Right lobe of liver (tissue), 4 donors: ENCODE data around the gene NCS1.

ENCODE experiments used
- POLR2A ChIP-seq: fragments of 450-650 bp; IDR thresholded peaks from one replicate; pipeline ENCODE4 v1.6.1; 2017; ENCODE audit warnings: antibody characterized with exemption, mild to moderate bottlenecking
- TF ChIP-seq, protein P1 (sequence below), 4 donors: fragments of 200-600 bp in 3 of 4; fragments of 450-650 bp in 1 of 4; IDR thresholded peaks; one replicate each; pipeline versions ENCODE4 v1.5.1 to v1.8.0; 2016 to 2022; ENCODE audit warnings: antibody characterized with exemption in 4 of 4, mild to moderate bottlenecking in 2 of 4
- donor health status: DM: no; HTN: no; CAD: no.
- donor health status: DM: no; HTN: no; CAD: no.
- donor health status: DM: no; HTN: yes; CAD: no.

DNA sequence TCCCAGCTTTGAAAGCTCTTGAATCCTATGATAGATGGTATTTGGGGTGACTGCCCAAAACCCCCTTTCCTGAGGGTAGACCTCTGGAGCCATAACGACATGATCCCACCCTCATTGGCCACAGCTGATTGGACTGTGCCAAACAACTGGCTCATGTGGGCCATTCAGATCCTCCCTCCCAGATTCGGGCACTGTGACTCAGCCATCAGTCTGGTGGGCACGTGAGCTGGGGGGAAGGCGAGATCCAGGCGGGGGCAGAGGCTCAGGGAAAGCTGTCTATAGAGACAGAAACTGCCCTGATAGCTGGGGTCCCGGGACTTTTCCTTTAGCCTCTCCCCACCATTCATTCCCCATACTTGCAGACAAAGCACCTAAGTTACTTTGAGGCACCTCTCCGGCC is 15.1 kb upstream of the NCS1 start:
- TF ChIP-seq, protein P1, sequence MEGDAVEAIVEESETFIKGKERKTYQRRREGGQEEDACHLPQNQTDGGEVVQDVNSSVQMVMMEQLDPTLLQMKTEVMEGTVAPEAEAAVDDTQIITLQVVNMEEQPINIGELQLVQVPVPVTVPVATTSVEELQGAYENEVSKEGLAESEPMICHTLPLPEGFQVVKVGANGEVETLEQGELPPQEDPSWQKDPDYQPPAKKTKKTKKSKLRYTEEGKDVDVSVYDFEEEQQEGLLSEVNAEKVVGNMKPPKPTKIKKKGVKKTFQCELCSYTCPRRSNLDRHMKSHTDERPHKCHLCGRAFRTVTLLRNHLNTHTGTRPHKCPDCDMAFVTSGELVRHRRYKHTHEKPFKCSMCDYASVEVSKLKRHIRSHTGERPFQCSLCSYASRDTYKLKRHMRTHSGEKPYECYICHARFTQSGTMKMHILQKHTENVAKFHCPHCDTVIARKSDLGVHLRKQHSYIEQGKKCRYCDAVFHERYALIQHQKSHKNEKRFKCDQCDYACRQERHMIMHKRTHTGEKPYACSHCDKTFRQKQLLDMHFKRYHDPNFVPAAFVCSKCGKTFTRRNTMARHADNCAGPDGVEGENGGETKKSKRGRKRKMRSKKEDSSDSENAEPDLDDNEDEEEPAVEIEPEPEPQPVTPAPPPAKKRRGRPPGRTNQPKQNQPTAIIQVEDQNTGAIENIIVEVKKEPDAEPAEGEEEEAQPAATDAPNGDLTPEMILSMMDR (IDR thresholded peaks at IDR 0.05): no peak
- TF ChIP-seq POLR2A: no peak
